BE2C (cell line): ENCODE measurements around the gene FAM219A.

Experiments
- DNase-seq: peaks from one replicate; pipeline ENCODE4 v3.0.0-alpha.2; 2020
- H3K27me3 ChIP-seq: fragments of 250-450 bp; sonication (Bioruptor Pico); 2 replicates; pipeline ENCODE4 v1.5.1; 2020; ENCODE audit warnings: mild to moderate bottlenecking
- H3K36me3 ChIP-seq: fragments of 250-450 bp; sonication (Bioruptor Pico); 2 replicates; pipeline ENCODE4 v1.5.1; 2020; ENCODE audit warnings: mild to moderate bottlenecking
- H3K4me1 ChIP-seq: fragments of 250-450 bp; sonication (Bioruptor Pico); 2 replicates; pipeline ENCODE4 v1.5.1; 2020
- H3K4me3 ChIP-seq: 2 replicates; pipeline ENCODE4 v1.5.1; 2011; ENCODE audit warnings: low read depth, low read length
- H3K9me3 ChIP-seq: fragments of 250-450 bp; sonication (Bioruptor Pico); 2 replicates; pipeline ENCODE4 v1.5.1; 2020
- CTCF ChIP-seq: IDR thresholded peaks from 2 replicates; pipeline ENCODE4 v1.5.1; 2012; ENCODE audit warnings: mild to moderate bottlenecking, low read depth, low read length

The FAM219A gene

GRCh38 chr9:34479431-34479866 is 21.1 kb upstream of the FAM219A start:
- Histone ChIP-seq H3K9me3 (no peaks in the 10 kb centered on the region), H3K4me1 (no peaks in the 10 kb centered on the region; the same call in 1 of the 2 replicates), H3K4me3 (no peak overlapping the region), H3K36me3 (no peaks in the 10 kb centered on the region), H3K27me3 (no peaks in the 10 kb centered on the region)
- no peak for DNase-seq
- no peak for TF ChIP-seq CTCF

- Histone ChIP-seq H3K4me1 (no peaks in the 10 kb centered on the region; the same call in 1 of the 2 replicates), H3K36me3 (no peaks in the 10 kb centered on the region), H3K27me3 (no peaks in the 10 kb centered on the region), H3K4me3 (no peak overlapping the region), H3K9me3 (no peaks in the 10 kb centered on the region)
- no peak for DNase-seq
- no peak for TF ChIP-seq CTCF
These were observed 19.2 kb upstream of the FAM219A start for GRCh38 chr9:34477541-34477940.

DNA sequence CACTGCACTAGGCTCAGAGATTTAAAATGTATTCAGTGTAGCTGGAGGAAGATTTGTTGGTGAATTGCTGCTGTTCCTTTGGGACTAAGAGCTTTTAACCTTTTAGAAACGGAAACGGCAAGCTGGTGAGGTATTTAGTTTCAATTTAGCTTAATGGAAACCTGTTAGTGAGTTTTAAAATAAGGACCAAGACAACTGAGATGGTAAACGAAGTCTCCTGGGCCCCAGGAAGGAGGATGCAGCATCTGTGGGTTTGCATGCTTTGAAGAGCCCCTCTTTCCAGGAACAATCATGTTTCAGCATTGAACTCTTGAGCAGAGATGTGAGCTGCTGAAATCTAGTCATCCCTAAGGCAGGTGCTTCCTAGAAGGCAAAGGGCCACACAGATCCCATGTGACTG is 16.7 kb upstream of the FAM219A start:
- TF ChIP-seq CTCF, result no peak
- DNase-seq, result no peak
- H3K36me3 ChIP-seq, result no peaks in the 10 kb centered on the region
- H3K9me3 ChIP-seq, result no peaks in the 10 kb centered on the region
- H3K4me3 ChIP-seq, result no peak overlapping the region
- H3K4me1 ChIP-seq, result no peaks in the 10 kb centered on the region; the same call in none of the 2 replicates
- no peaks in the 10 kb centered on the region for H3K27me3 ChIP-seq

- no peak for DNase-seq
- no peak for TF ChIP-seq CTCF
- Histone ChIP-seq H3K27me3 (no peaks in the 10 kb centered on the region), H3K4me3 (no peak overlapping the region), H3K36me3 (no peaks in the 10 kb centered on the region), H3K4me1 (peaks cover 44% of the 10 kb centered on the region), H3K9me3 (no peaks in the 10 kb centered on the region)
These were observed 7.1 kb upstream of the FAM219A start for GRCh38 chr9:34465468-34465867.

DNA sequence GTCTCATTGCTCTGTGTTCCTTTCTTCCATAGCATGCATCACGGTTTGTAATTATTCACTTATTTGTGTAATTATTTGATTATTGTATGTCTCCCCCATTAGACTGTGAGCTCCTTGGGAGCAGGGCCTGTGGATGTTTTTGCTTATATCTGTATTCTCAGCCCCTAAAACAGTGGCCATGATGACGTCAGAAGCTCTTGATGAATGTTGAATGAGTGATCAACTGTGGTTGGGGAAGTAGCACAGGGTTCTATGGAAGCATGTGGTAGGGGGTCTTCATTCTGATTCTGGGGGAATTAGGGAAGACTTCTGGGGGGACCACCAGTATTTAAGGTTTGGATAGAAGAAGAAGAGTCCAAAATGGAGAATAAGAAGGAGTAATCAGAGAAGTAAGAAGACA is 6.2 kb upstream of the FAM219A start:
- Histone ChIP-seq H3K27me3 (no peaks in the 10 kb centered on the region), H3K36me3 (no peaks in the 10 kb centered on the region), H3K9me3 (no peaks in the 10 kb centered on the region), H3K4me3 (no peak overlapping the region), H3K4me1 (peaks cover 44% of the 10 kb centered on the region)
- DNase-seq, result no peak
- no peak for TF ChIP-seq CTCF

DNA sequence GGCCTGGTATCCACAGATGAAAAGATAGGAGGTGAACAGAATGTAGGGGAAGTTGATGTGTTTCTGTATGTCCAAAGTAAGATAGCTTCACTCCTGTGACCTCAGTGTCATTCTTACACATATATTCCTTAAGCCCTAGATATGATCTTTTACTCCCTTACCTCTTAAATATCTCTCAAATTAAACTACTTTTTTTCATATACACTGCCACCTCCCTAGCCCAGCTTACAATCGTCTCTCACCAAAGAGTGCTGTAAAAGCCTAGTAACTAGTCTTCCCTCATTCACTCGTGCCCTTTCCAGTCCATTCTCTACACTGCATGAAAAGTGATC is 5.5 kb upstream of the FAM219A start:
- H3K36me3 ChIP-seq, result no peaks in the 10 kb centered on the region
- H3K9me3 ChIP-seq, result no peaks in the 10 kb centered on the region
- peaks cover 44% of the 10 kb centered on the region for H3K4me1 ChIP-seq
- no peak overlapping the region for H3K4me3 ChIP-seq
- H3K27me3 ChIP-seq, result no peaks in the 10 kb centered on the region
- no peak for TF ChIP-seq CTCF
- no peak for DNase-seq
